Left forelimb (tissue), 1 donor: ENCODE results near the gene IFI16.
"Not testable (repeated sequence)": the region's sequence is repeated elsewhere in the genome, so short reads cannot be mapped to it uniquely, and the experiment has no call there.

ENCODE experiments used
- DNase-seq: peaks from one replicate; pipeline ENCODE4 v3.0.0-alpha.2; 2018; ENCODE audit warnings: low spot score

IFI16 gene

GRCh38 chr1:159100589-159100988 lies 90.9 kb downstream of the IFI16 start:
- no peak for DNase-seq

- DNase-seq = not testable (repeated sequence)
Measured at GRCh38 chr1:159103021-159103420, 93.3 kb downstream of the IFI16 start.
